Measurements from ENCODE around the gene CDPF1.

Gene CDPF1

GRCh38 chr22:46250035-46250782 lies at the start of gene CDPF1:
Gene CDPF1, minus strand, starts transcription at chr22:46250293. Its CDS starts 2,009 bp downstream, at chr22:46248284.
- peak; percentile 13 to 87 for DNase-seq

- DNase-seq, result no peak
Measured at GRCh38 chr22:46299101-46299500, 49.0 kb upstream of the CDPF1 start.

- DNase-seq, result peak in 1 of 2 experiments; percentile 41
Measured at GRCh38 chr22:46297151-46297812, 47.2 kb upstream of the CDPF1 start.

- DNase-seq, result peak; percentile 97 to 98
Measured at GRCh38 chr22:46296257-46297150, 46.4 kb upstream of the CDPF1 start, which contains the start of gene GTSE1. Gene GTSE1, plus strand, starts transcription at chr22:46296870. Its CDS starts 531 bp downstream, at chr22:46297401.

- DNase-seq, result no peak
Measured at GRCh38 chr22:46295277-46295971, 45.3 kb upstream of the CDPF1 start.

GRCh38 chr22:46294784-46295183 lies 44.7 kb upstream of the CDPF1 start:
- no peak for DNase-seq

GRCh38 chr22:46293577-46294260 lies 43.6 kb upstream of the CDPF1 start:
- DNase-seq, result no peak

GRCh38 chr22:46292732-46293131 lies 42.6 kb upstream of the CDPF1 start:
- no peak for DNase-seq

- DNase-seq, result no peak
Measured at GRCh38 chr22:46292173-46292572, 42.1 kb upstream of the CDPF1 start.

GRCh38 chr22:46290843-46291785 lies 41.0 kb upstream of the CDPF1 start:
- no peak for DNase-seq

- no peak for DNase-seq
Measured at GRCh38 chr22:46290121-46290842, 40.2 kb upstream of the CDPF1 start.

- DNase-seq, result no peak
Measured at GRCh38 chr22:46289244-46289891, 39.3 kb upstream of the CDPF1 start.

- DNase-seq, result no peak
Measured at GRCh38 chr22:46288846-46289243, 38.8 kb upstream of the CDPF1 start.

GRCh38 chr22:46287873-46288751 lies 38.0 kb upstream of the CDPF1 start:
- no peak for DNase-seq

GRCh38 chr22:46286941-46287872 lies 37.1 kb upstream of the CDPF1 start:
- DNase-seq, result no peak

GRCh38 chr22:46286006-46286405 lies 35.9 kb upstream of the CDPF1 start:
- DNase-seq, result no peak
